ENCODE results near the gene LCA5. TPM values are rescaled to one million over a fixed set of nuclear protein-coding genes. Genes with fewer than 3 reads are reported as not detected.
"Not testable (repeated sequence)": the region's sequence is repeated elsewhere in the genome, so short reads cannot be mapped to it uniquely, and the experiment has no call there.

LCA5 gene
- polyA plus RNA-seq, 12 donors: 3.8 to 7.9 (median 5.4) TPM; not detected in 1

DNA sequence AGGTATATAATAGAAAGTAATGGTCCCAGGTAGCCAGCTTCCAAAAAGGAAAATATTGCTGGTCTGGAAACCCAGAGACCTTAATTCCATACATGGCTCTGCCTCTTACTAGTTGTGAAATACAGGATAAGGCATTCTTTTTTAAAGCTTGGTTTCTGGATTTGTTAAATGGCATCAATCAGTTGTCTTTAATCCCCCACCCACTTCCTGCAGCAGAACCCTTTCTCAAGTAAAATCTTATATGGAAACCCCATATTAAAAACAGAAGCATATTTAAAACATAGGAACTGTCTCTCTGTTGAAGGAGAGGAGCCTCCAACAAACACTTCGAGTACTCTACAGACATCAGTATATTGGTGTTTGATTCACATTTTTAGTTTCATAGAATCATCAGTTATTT, 6.2 kb upstream of the LCA5 start:
- no peak for DNase-seq

DNA sequence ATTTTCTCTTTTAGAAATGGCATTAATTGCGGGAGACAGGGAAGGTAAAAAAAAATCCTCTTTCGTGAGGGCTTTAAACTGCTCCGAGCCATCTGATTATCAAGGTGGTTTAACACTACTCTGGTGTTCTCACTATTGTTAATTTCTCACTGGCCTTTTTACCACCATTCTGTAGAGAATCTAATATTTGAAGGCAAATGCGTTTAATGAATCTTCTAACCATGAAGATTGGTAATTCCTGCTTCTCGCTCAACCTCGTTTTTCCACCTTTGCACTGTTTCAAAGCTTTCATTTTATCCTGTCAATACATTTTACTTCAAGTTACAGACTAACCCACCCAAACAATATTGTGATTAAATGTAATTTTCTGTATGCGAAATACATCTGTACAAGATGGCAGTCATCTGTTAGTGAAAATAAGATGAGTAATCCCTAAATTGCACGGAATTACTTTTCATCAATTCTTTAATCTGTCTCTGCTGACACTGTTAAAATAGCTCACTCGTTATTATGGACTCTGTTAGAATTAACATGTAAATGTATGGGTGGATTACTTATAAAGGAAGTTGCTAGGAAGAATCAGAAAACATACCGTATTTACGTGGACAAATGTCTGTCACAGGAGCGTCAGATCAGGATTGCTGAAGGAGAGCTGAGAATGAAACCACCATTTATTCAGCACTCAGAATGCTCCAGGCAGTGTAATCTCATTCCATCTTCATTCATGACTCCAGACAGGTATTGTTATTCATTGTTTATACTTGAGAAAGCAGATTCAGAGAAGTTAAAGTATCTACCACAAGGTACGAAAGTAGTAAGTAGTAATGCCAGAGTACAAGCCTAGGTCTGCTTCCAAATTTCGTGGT, 1.1 kb upstream of the LCA5 start:
- DNase-seq: no peak

DNA sequence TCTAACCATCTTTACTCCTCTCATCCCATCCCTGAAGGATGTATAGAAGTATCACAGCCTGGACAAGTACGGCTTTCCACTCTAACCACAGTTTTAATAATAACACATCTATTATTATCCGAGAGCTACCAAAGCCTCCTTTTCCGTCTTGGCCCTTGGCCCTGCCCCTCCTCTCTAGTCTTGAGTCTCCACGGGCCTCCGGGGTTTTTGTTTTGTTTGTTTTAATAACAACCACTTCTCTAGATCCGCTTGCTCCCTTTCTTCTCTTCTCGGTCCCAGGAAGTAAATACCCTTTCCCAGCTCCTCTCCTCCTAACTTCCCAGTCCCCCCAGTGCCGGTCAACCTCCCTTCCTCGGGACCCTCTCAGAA, 661 bp downstream of the LCA5 start:
- DNase-seq: peak; percentile 60

DNA sequence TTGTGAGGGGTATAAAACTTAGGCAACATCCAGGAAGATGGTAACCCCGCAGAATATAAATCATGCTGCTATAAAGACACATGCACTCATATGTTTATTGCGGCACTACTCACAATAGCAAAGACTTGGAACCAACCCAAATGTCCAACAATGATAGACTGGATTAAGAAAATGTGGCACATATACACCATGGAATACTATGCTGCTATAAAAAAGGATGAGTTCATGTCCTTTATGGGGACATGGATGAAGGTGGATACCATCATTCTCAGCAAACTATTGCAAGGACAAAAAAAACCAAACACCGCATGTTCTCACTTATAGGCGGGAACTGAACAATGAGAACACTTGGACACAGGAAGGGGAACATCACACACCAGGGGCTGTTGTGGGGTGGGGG, 7.7 kb downstream of the LCA5 start:
- not testable (repeated sequence) for DNase-seq

DNA sequence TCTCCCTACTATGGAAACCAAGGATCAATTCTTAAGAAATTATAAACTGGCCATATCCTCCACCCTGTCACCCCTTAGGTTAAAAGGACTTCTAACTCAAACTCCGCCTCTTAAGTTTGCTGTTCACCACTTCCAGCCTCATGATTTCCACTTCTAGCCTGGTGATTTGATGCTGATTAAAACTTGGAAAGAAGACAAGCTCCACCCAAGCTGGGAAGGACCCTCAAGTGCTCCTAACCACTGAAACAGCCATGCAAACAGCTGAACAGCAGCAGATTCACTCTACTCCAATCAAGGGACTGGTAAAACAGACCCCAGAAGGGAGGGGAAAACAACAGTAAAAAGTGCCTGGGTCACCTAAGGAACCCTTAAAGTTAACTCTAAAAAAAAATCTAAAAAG, 10.3 kb downstream of the LCA5 start:
- DNase-seq: no peak

DNA sequence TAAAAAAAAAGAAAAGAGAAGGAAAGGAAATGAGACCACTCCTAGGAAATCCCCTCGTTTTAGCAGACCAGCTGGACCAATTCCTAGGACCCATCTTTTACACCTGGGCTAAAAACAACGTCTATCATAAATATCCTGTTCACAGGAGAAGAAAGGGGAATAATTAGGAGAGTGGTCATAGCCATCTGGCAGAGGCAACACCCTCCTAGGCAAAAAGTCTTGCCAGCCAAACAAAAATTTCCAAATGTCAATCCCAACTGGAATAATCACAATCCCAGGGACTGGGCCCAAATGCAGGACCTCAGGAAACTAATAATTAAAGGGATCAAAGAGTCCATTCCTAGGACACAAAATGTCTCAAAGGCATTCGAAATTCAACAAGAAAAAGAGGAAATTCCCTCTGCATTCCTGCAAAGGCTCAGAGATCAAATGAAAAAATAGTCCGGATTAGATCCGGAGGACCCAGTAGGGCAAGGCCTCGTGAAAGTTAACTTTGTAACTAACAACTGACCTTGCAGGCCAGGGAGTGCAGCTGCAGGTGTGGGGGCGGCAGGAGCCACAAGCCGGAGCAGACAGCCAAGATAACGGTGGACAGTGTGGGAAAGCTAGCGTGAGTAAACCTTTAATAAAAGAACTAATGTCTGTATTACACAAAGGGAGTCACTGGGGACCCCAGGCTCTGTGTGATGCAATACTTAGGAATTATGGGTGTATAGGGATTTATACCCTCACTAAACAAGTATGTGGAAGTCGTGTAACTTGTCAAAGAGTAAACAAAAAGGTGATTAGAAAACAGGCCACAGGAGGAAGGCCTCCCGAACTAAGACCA, 11.7 kb downstream of the LCA5 start:
- no peak for DNase-seq

DNA sequence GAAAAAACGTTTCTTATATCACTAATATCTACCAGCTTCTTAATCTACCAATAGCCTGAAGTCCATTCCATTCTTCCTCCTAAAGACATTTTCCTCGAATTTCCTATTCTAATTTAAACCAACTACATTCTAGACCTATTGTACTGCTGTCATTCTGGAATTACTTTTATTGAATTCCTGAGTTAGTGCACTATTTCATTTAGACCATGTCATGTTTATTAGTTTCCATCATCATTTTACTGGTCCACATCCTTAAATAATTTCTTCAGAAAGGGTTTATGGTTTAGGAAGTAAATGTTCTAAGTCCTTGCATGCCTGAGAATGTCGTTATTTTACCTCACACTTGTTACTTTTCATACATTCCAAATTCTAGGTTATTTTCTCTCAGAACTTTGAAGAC, 13.2 kb downstream of the LCA5 start:
- no peak for DNase-seq

DNA sequence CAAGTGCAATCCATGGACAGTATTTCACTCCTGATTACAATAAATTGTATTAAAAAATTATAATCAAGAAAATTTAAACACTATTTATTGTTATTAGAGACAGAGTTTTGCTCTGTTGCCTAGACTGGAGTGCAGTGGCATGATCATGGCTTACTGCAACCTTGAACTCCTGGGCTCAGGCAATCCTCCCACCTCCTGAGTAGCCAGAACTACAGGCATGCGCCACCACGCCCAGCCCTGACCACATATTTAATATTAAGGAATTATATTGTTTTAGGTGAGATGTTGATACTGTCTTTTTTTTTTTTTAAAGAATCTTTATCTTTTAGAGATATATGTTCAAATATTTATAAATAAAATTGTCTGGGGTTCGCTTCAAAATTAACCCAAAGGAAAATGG, 14.6 kb downstream of the LCA5 start:
- no peak for DNase-seq

DNA sequence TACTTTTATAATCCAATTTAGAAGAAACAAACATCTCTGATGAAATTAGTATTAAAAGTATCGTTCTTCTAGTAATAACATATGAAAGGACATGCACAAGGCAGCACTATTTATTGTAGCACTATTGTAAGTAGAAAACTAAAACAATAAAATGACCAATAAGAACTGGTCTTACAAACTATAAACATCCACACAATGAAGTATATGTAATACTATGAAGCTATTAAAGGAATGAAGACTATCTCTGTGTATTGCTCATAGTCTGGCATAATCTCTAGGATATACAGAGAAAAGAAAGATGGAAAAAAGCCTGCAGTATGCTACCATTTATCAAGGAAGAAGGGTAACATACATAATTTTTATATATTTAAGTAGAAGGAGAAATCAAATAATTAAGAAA, 16.7 kb downstream of the LCA5 start:
- DNase-seq: no peak

DNA sequence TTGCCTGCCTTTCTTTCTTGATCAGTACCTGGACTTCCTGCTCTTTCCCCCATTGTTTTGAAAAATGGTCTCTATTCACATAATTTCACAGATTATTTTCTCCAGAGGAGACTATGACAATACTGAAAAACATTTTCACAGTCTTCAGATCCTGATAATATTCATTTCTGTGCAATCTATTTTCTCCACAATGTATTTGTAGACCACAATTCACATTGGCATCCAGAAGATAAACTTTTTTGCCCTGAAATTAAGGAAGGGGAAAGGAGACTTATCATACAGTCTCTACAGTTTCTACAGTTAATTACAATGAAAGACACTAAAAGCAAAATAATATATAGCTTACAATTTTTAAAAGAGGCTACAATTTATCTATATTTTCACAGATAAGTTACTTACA, 18.4 kb downstream of the LCA5 start:
- DNase-seq: no peak

DNA sequence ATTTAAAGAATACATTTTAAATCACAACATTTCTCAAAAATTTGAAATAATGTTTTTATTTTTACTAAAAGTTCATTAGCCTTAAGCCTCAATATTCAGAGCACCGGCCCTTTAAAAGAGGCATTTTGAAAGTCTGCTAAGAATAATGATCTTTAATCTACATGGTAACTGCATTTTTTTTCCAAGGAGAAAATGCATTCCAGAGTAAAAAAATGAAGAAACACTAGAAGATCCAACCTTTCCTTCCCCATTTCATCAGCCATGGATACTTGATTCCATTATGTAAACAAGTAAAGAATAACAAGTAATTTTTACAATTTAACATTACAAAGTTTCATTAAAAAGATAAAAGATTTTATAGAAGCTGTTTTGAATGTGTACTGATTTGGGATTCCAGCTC, 21.8 kb downstream of the LCA5 start:
- no peak for DNase-seq

DNA sequence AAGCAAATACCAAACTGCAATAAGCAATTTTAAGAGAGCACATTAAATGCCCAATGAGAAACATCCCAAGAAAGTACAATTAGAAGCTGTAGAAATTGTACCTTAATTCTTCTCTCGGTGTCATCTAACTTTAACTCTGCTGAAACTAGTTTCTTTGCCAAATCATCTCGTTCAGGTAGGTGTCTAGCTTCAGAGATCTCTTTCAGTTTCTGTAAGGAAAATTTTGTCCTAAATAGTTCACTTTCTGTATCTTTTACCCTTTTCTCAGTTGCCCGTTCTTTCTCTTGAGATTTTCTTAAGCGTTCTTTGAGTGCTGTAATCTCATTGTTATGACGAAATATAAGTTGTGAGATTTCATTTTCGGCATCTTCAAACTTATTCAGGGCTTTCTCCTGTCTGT, 24.1 kb downstream of the LCA5 start:
- no peak for DNase-seq

DNA sequence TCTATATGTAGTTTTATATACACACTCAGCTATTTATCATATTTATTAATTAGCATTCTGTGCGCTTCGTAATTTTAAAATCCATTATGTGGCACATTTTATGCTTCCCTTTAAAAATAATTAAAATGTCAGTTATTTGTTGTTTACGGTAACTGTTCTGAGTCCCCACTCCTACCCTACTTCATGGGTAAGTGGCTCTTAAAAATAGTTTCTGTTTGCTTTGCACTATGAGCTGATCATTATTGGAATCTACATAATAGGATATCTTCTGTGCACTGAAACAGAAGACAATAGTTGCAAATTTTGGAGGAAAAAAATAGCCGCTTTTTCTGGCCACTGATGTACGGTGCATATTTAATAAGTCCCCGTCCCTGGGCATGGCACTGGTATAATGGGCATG, 25.2 kb downstream of the LCA5 start:
- no peak for DNase-seq

DNA sequence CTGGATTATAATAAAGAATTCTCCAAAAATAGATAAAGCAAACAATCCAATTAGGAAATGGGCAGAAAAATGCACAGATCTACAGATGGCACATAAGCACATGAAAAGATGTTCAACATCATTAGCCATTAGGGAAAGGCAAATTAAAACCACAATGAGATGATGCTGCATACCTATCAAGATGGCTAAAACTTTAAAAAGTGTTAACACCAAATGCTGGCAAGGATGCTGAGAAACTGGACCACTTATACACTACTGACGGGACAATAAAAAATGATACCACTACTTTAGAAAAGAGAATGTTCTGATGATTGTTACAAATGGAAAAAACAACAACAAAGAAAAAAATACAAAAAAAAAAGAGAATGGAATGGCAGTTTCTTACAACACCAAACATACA, 26.5 kb downstream of the LCA5 start:
- no peak for DNase-seq

DNA sequence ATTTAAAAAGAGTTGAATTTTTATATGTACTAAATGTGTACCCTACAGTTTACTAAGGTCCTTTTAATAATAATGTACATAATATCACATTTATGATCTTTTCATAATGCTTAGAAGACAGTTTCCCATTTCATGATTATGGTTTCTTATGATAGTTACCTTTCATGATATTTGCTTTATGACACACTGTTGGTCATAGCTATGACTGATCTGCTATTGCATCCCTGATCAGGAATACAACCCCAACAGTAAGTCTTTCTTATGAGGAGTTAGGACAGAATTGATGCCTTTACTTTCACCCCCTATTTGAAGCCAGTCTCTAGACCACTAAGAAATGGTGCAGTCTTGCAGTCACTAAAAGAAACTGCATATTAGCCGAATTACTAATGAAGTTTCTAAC, 31.0 kb downstream of the LCA5 start:
- no peak for DNase-seq

DNA sequence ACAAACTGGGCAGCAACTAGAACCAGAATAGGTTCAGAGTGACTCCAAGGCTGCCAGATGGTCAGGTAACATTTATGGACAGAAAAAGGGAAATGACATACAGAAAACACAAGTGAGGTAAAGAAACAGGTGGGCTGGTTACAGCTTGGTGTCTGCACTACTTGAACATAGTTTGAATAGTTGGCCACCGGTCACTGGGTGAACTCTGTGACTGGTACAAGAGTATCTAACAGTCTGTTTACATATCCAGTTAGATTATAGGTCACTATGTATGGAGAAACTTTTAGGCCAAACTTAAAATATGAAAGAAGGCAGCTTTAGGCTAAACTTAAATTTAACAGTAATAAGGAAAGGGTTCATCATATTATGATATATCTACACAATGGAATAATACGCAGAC, 32.9 kb downstream of the LCA5 start:
- no peak for DNase-seq

DNA sequence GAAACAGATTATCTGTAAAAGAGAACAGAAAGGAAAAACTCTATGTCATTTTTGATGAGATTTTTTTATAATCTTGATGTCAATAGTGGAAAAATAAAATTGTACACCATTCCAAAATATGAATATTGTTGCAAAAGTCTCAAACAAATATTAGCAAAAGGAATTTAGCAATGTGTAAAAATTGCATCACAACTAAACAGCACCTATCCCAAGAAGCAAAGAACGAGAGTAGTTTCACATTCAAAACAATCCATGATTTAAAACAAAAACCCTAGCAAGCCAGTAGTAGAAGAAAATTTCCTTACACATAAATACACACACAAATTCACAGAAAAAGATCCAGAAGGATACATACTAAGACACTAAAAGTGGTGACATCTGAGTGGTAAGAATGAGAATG, 38.4 kb downstream of the LCA5 start:
- DNase-seq: no peak

DNA sequence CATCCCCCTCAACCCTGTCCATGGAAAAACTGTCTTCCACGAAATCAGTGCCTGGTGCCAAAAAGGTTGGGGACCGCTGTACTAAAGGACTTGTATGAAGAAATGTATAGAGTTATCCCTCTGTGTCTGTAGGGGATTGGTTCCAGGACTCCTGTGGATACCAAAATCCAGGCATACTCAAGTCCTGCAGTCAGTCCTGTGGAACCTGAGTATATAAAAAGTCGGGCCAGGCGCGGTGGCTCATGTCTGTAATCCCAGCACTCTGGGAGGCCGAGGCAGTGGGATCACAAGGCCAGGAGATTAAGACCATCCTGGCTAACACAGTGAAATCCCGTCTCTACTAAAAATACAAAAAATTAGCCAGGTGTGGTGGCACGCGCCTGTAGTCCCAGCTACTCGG, 42.0 kb downstream of the LCA5 start:
- DNase-seq: no peak

DNA sequence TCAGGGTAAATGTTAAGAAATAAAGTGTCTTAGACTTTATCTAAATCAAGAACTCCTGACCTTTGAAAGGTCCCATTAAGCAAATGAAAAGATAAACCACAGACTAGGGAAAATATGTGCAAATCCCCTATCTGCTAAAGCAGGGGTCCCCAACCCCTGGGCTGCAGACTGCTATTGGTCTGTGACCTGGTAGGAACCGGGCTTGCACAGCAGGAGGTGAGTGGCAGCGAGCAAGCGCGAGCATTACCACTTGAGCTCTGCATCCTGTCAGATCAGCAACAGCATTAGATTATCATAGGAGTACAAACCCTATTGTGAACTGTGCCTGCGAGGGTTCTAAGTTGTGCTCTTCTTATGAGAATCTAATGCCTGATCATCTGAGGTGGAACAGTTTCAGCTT, 42.4 kb downstream of the LCA5 start:
- DNase-seq: no peak

DNA sequence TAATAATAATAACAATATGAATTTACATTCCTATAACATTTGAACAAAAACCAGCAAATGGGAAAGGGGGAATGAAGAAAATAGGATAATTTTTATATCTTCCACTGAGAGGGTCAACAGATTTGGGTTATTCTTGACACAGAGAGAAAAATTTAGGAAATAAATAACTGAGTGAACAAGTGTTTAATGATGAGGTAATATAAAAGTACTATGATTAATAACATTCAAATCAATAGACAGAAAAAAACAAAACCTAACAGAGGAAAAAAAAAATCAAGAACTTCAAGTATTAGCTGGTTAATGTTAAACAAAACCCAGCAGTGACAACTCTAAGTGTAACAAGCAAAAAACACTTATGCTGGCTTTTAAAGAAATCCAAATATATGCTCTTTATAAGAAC, 66.5 kb downstream of the LCA5 start:
- no peak for DNase-seq

DNA sequence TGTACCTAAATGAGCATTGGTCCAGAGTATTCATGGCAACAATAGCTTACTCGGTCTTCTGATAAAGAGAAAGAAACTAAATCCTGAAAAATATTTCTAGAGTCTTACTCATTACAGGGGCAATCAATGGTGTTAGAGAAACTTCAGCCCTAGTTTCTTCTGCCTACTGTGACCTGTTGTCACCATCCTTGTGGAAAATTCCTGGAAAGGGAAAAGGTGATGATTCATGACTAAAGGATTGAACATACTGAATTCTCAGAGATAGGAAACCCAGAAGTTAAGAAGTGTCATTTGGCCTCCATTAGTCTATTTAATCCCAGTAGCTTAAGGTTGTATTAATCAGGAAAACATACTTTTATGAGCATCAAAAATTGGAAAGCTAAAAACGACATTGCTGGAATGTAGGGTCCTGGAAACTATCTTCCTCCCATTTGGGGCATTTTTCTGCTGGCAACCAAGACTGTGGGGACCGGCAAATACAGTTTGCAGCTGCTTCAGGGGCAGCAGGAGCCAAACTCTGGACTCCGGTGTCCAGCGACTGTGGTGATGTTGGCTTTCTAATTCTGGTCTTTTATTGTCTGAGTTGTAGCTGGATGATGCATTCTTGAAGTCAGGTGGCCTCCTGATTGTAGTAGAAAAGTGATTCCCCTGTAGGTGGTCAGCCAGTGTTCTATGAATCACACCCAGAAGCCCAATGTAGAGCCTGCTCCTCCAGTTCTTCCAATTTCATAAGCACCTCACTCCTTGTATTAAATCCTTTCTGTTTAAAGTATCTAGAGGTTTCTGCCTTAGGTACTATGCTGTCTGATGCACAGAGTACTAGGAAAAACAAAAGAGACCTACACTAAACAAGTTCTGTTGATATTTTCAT, 67.6 kb downstream of the LCA5 start:
- no peak for DNase-seq

DNA sequence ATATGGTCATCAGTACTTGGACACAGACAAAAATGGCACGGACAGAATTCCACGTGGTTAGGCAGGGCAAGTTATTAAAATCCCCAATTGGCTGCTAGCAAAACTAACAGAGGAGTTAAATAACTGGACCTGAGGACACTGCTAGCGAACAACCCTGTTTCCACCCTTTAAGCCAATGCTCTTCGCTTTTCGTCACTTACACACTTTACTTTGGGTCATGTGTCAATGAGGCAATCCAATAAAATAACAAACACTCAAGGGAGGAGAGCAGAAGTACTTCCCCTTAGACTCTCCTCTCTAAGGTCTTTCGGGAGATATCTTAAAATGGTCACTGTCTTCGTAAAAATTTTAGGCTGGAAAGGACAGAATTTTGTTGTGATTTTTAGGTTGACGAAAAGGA, 68.6 kb downstream of the LCA5 start:
- no peak for DNase-seq
